Heart right ventricle (tissue), 16 donors: ENCODE measurements around the gene HS3ST5. TPM values are rescaled to one million over a fixed set of nuclear protein-coding genes. Genes with fewer than 3 reads are reported as not detected.

Experiments used
- ATAC-seq, 8 donors: fragments of 200-7000 bp; cut with Tn5 transposase; one replicate each; pipeline ENCODE4 v1.9.1; 2020; ENCODE audit warnings: mild to moderate bottlenecking in 8 of 8, moderate library complexity in 8 of 8, moderate number of reproducible peaks in 1 of 8
- DNase-seq, 2 donors: peaks; one replicate each; pipeline ENCODE4 v3.0.0-alpha.2; 2020
- H3K27ac ChIP-seq, 10 donors: fragments of 200-600 bp; sonication (generic) in 2 of 10; one replicate each; pipeline versions ENCODE4 v1.5.0 to v1.8.0; 2020 to 2022; ENCODE audit warnings: mild to moderate bottlenecking in 3 of 10
- H3K27me3 ChIP-seq, 7 donors: fragments of 200-600 bp; one replicate each; pipeline ENCODE4 v1.8.0; 2021 to 2022; ENCODE audit warnings: mild to moderate bottlenecking in 2 of 7
- H3K36me3 ChIP-seq, 9 donors: fragments of 200-600 bp; sonication (generic) in 1 of 9; one replicate each; pipeline versions ENCODE4 v1.5.0 to v1.8.0; 2020 to 2022; ENCODE audit warnings: mild to moderate bottlenecking in 2 of 9
- H3K4me1 ChIP-seq, 9 donors: fragments of 200-600 bp; sonication (generic) in 1 of 9; one replicate each; pipeline versions ENCODE4 v1.5.0 to v1.8.0; 2020 to 2022; ENCODE audit warnings: mild to moderate bottlenecking in 4 of 9
- H3K4me3 ChIP-seq, 10 donors: fragments of 200-600 bp; sonication (generic) in 2 of 10; one replicate each; pipeline versions ENCODE4 v1.5.0 to v1.8.0; 2020 to 2022; ENCODE audit warnings: mild to moderate bottlenecking in 7 of 10, moderate library complexity in 2 of 10
- H3K9me3 ChIP-seq, 11 donors: fragments of 200-600 bp in 10 of 11; sonication (generic) in 2 of 11; one replicate each; pipeline versions ENCODE4 v1.5.0 to v1.8.0; 2013 to 2022; ENCODE audit warnings: mild to moderate bottlenecking in 2 of 11, control low read depth in 1 of 11, moderate library complexity in 1 of 11
- CTCF ChIP-seq, 9 donors: fragments of 200-600 bp; sonication (generic) in 2 of 9; IDR thresholded peaks; one replicate each; pipeline versions ENCODE4 v1.5.0 to v1.8.0; 2021 to 2022; ENCODE audit warnings: antibody characterized with exemption in 9 of 9, mild to moderate bottlenecking in 5 of 9, moderate library complexity in 1 of 9
- whole genome bisulfite sequencing, 2 donors: extraction: QIAGEN DNeasy Blood & Tissue Kit; methylation state at CpG; one replicate each; pipeline ENCODE4 v1.1.7; 2013; ENCODE audit warnings: inconsistent platforms in 1 of 2; 5-methylcytosine and 5-hydroxymethylcytosine counted together
- intact Hi-C, 10 donors: fragments of 100-400 bp; cut with DNase I; formaldehyde crosslinking; loops; one replicate each; pipeline versions ENCODE4 v1.11.1 to v1.14.2; 2022
- polyA plus RNA-seq, 2 donors: library from polyadenylated mRNA; stranded (reverse); fragments of 200-250 nt; gene quantifications; one replicate each; pipeline ENCODE4 v1.2.3, GENCODE V29; 2013
- total RNA-seq, 10 donors: library from RNA; stranded (reverse); fragmentation: NEBNext Ultra II Directional in 3 of 10; extraction: Animal tissue kit (Norgen Biotek cat#: 25700) in 3 of 10; gene quantifications; one replicate each; pipeline versions ENCODE4 v1.2.1 to v1.2.4, GENCODE V29; 2021 to 2023
- donor health status: Arrhythmogenic right ventricular cardiomyopathy.
- donor health status: ischemic (EF 13 %, LVEDD 7.1; RV severe dilation, severe dysfunction).
- donor health status: healthy with polysubstance abuse.
- donor health status: DM: no; HTN: yes; CAD: no.
- donor health status: DM: no; HTN: no; CAD: no.
- donor health status: ischemic (EF 25% LVEDD 6.9; RV normal size, moderate dysfunction).
- donor health status: ischemic (EF 25% LVEDD 5.7; RV mildly dilated, moderate dysfunction).
- donor health status: healthy.
- donor health status: DM: yes; HTN: yes; CAD: no.
- donor health status: Ischemic cardiomyopathy.
- donor health status: ischemic (EF 35%, LVEDD 5.7; RV mildly dilated, moderate dysfunction).
- donor health status: nonischemic (EF 11% LVEDD 7.7; RV severe dilation, severe dysfunction).
- donor health status: DM: yes; HTN: yes; CAD: no.
- donor health status: PGD.
- donor health status: ischemic (EF 29% LVEDD 5.4; RV normal size, mild dysfunction).
- donor health status: nonischemic (EF 23%, LVEDD 6.1; RV moderate dilation, normal function).

The HS3ST5 gene
- total and polyA plus RNA-seq, 12 donors, result not detected

- no peaks in the 10 kb centered on the region for H3K36me3 ChIP-seq
- no peak overlapping the region for H3K4me3 ChIP-seq
- peaks cover 0 to 8% (median 0%) of the 10 kb centered on the region in 9 donors for H3K4me1 ChIP-seq
- H3K27ac ChIP-seq, result no peak overlapping the region
- no peak for ATAC-seq
- H3K27me3 ChIP-seq, result no peaks in the 10 kb centered on the region
- no peak for DNase-seq
- TF ChIP-seq CTCF (IDR thresholded peaks at IDR 0.05), result no peak
- intact Hi-C loops, result no loop called here
- WGBS, 2 donors, result 93 to 97% methylated on average over 2 of the region's 2 CpGs
- H3K9me3 ChIP-seq, result no peaks in the 10 kb centered on the region
Measured at GRCh38 chr6:114010540-114010939, 332.3 kb downstream of the HS3ST5 start.

- WGBS, 2 donors, result 67% methylated on average over 2 of the region's 2 CpGs
- DNase-seq (no peak), ATAC-seq (no peak)
- Histone ChIP-seq H3K4me1 (peaks cover 0 to 8% (median 0%) of the 10 kb centered on the region in 9 donors), H3K4me3 (no peak overlapping the region), H3K27me3 (no peaks in the 10 kb centered on the region), H3K9me3 (peaks cover 0 to 4% (median 0%) of the 10 kb centered on the region in 11 donors), H3K36me3 (no peaks in the 10 kb centered on the region), H3K27ac (no peak overlapping the region)
- TF ChIP-seq CTCF (IDR thresholded peaks at IDR 0.05), result no peak
- intact Hi-C loops, result no loop called here
Measured at GRCh38 chr6:114009192-114009591, 333.6 kb downstream of the HS3ST5 start.

GRCh38 chr6:114008331-114008730, 334.5 kb downstream of the HS3ST5 start:
- intact Hi-C loops, result no loop called here
- Histone ChIP-seq H3K27ac (no peak overlapping the region), H3K4me3 (no peak overlapping the region), H3K27me3 (no peaks in the 10 kb centered on the region), H3K9me3 (peaks cover 0 to 4% (median 0%) of the 10 kb centered on the region in 11 donors), H3K4me1 (peaks cover 0 to 8% (median 0%) of the 10 kb centered on the region in 9 donors), H3K36me3 (no peaks in the 10 kb centered on the region)
- TF ChIP-seq CTCF (IDR thresholded peaks at IDR 0.05), result no peak
- DNase-seq, result no peak
- 72 to 77% methylated on average over 4 of the region's 4 CpGs for WGBS, 2 donors
- no peak for ATAC-seq

GRCh38 chr6:114007516-114007915, 335.3 kb downstream of the HS3ST5 start:
- TF ChIP-seq CTCF (IDR thresholded peaks at IDR 0.05), result no peak
- DNase-seq (no peak), ATAC-seq (no peak)
- Histone ChIP-seq H3K9me3 (peaks cover 0 to 4% (median 0%) of the 10 kb centered on the region in 11 donors), H3K27ac (no peak overlapping the region), H3K36me3 (no peaks in the 10 kb centered on the region), H3K4me1 (peaks cover 0 to 8% (median 0%) of the 10 kb centered on the region in 9 donors), H3K27me3 (no peaks in the 10 kb centered on the region), H3K4me3 (no peak overlapping the region)
- intact Hi-C loops, result no loop called here
- 96 to 98% methylated on average over 2 of the region's 2 CpGs for WGBS, 2 donors
